Measurements from ENCODE around the gene MIPOL1. TPM values are rescaled to one million over a fixed set of nuclear protein-coding genes. Genes with fewer than 3 reads are reported as not detected.

Gene MIPOL1
- total and polyA plus RNA-seq, 12 donors, result 1.1 to 9.2 (median 5.4) TPM

GRCh38 chr14:37483672-37484071, 285.9 kb downstream of the MIPOL1 start:
- no peak for TF ChIP-seq CTCF (IDR thresholded peaks at IDR 0.05)
- Histone ChIP-seq H3K4me3 (no peak overlapping the region), H3K4me1 (no peaks in the 10 kb centered on the region), H3K36me3 (no peaks in the 10 kb centered on the region), H3K27me3 (no peaks in the 10 kb centered on the region), H3K9me3 (peaks cover 0 to 21% (median 0%) of the 10 kb centered on the region in 11 donors), H3K27ac (no peak overlapping the region)
- DNase-seq (no peak), ATAC-seq (no peak)
- WGBS, 2 donors, result 96% methylated on average over 4 of the region's 4 CpGs
- intact Hi-C loops (cut with DNase I), result no loop called here

- peaks cover 0 to 7% (median 0%) of the 10 kb centered on the region in 11 donors for H3K9me3 ChIP-seq
- H3K27me3 ChIP-seq, result no peaks in the 10 kb centered on the region
- no peak for TF ChIP-seq CTCF (IDR thresholded peaks at IDR 0.05)
- no peak overlapping the region for H3K4me3 ChIP-seq
- no peaks in the 10 kb centered on the region for H3K4me1 ChIP-seq
- H3K36me3 ChIP-seq, result no peaks in the 10 kb centered on the region
- intact Hi-C loops (cut with DNase I), result no loop called here
- DNase-seq, result no peak
- ATAC-seq, result no peak
- H3K27ac ChIP-seq, result no peak overlapping the region
- WGBS, 2 donors, result 96 to 97% methylated on average over 3 of the region's 3 CpGs
Measured at GRCh38 chr14:37490607-37491006, 292.9 kb downstream of the MIPOL1 start.

- Histone ChIP-seq H3K27ac (no peak overlapping the region), H3K36me3 (no peaks in the 10 kb centered on the region), H3K9me3 (peaks cover 0 to 7% (median 0%) of the 10 kb centered on the region in 11 donors), H3K27me3 (no peaks in the 10 kb centered on the region), H3K4me3 (no peak overlapping the region), H3K4me1 (no peaks in the 10 kb centered on the region)
- TF ChIP-seq CTCF (IDR thresholded peaks at IDR 0.05), result no peak
- DNase-seq (no peak), ATAC-seq (no peak)
- intact Hi-C loops (cut with DNase I), result no loop called here
- WGBS, 2 donors, result 95 to 96% methylated on average over 5 of the region's 5 CpGs
Measured at GRCh38 chr14:37491076-37491475, 293.3 kb downstream of the MIPOL1 start.

GRCh38 chr14:37493606-37494005, 295.9 kb downstream of the MIPOL1 start:
- Histone ChIP-seq H3K27ac (no peak overlapping the region), H3K4me1 (no peaks in the 10 kb centered on the region), H3K27me3 (no peaks in the 10 kb centered on the region), H3K9me3 (no peaks in the 10 kb centered on the region), H3K36me3 (no peaks in the 10 kb centered on the region), H3K4me3 (no peak overlapping the region)
- ATAC-seq, result no peak
- no peak for TF ChIP-seq CTCF (IDR thresholded peaks at IDR 0.05)
- intact Hi-C loops (cut with DNase I), result no loop called here
- no peak for DNase-seq
- 88 to 90% methylated on average over 2 of the region's 2 CpGs for WGBS, 2 donors
